ENCODE data around the gene TBC1D1.

- no peak for TF ChIP-seq POLR2AphosphoS5 (IDR thresholded peaks at IDR 0.05; ENCODE audit: low read depth, low read length)
- no peak for TF ChIP-seq POLR2A (IDR thresholded peaks at IDR 0.05; ENCODE audit: low read depth, low read length)
- TF ChIP-seq TAF1 (IDR thresholded peaks at IDR 0.05; ENCODE audit: borderline replicate concordance, low read depth, low read length), result no peak
Measured at GRCh38 chr4:38179690-38180377, 288.9 kb downstream of the TBC1D1 start.
